Dedifferentiated amniotic fluid mesenchymal stem cell (primary cell): Measurements from ENCODE around the gene LNPEP.
"Not testable (repeated sequence)": the region's sequence is repeated elsewhere in the genome, so short reads cannot be mapped to it uniquely, and the experiment has no call there.

Experiments used
- DNase-seq: peaks from one replicate; pipeline ENCODE4 v3.0.0-alpha.2; 2016; ENCODE audit errors: extremely low spot score

Gene LNPEP

GRCh38 chr5:96930058-96930457 is 5.8 kb upstream of the LNPEP start:
- DNase-seq, result no peak

GRCh38 chr5:96930589-96930988 is 5.3 kb upstream of the LNPEP start:
- no peak for DNase-seq

- not testable (repeated sequence) for DNase-seq
These were observed 4.8 kb upstream of the LNPEP start for GRCh38 chr5:96931037-96931436.

- DNase-seq, result no peak
These were observed 4.3 kb upstream of the LNPEP start for GRCh38 chr5:96931605-96932004.

GRCh38 chr5:96932026-96932425 is 3.9 kb upstream of the LNPEP start:
- DNase-seq, result no peak

- no peak for DNase-seq
These were observed 1.8 kb upstream of the LNPEP start for GRCh38 chr5:96933764-96934707.

- peak; percentile 83 for DNase-seq
These were observed 947 bp upstream of the LNPEP start for GRCh38 chr5:96934708-96935558.

GRCh38 chr5:96936431-96937320 is 796 bp downstream of the LNPEP start:
- DNase-seq, result no peak

- no peak for DNase-seq
These were observed 4.7 kb downstream of the LNPEP start for GRCh38 chr5:96940586-96940985.

GRCh38 chr5:96941140-96941539 is 5.3 kb downstream of the LNPEP start:
- no peak for DNase-seq

GRCh38 chr5:96942078-96942477 is 6.2 kb downstream of the LNPEP start:
- no peak for DNase-seq

- DNase-seq, result no peak
These were observed 7.0 kb downstream of the LNPEP start for GRCh38 chr5:96942911-96943310.

- DNase-seq, result no peak
These were observed 7.9 kb downstream of the LNPEP start for GRCh38 chr5:96943799-96944198.

- DNase-seq, result no peak
These were observed 9.4 kb downstream of the LNPEP start for GRCh38 chr5:96945144-96945897.

GRCh38 chr5:96946381-96946780 is 10.5 kb downstream of the LNPEP start:
- no peak for DNase-seq

- DNase-seq, result no peak
These were observed 16.4 kb downstream of the LNPEP start for GRCh38 chr5:96952118-96952750.

GRCh38 chr5:96952974-96953730 is 17.3 kb downstream of the LNPEP start:
- no peak for DNase-seq

GRCh38 chr5:96957254-96958049 is 21.6 kb downstream of the LNPEP start:
- no peak for DNase-seq

GRCh38 chr5:96958977-96959376 is 23.1 kb downstream of the LNPEP start:
- no peak for DNase-seq
